ENCODE measurements around the gene BIRC3. TPM values are rescaled to one million over a fixed set of nuclear protein-coding genes. Genes with fewer than 3 reads are reported as not detected.

The BIRC3 gene
- total RNA-seq, 1 experiment from 2014 or later, result 2.5 TPM

GRCh38 chr11:102382384-102382783, 65.1 kb downstream of the BIRC3 start:
- ChIA-PET POLR2A (ENCODE audit: low non-redundant PET) (no interaction called here), CTCF (interaction anchor here (0.6 to 0.9 kb wide), 2 partner anchors 8 to 30 kb away, joined by 3 to 9 read pairs; no protein-coding TSS in a partner anchor)
- Histone ChIP-seq H3K9me3 (ENCODE audit: low read depth, low read length, poor library complexity, severe bottlenecking) (no peaks in the 10 kb centered on the region), H3K4me1 (ENCODE audit: insufficient read depth, low read length, poor library complexity, severe bottlenecking) (no peaks in the 10 kb centered on the region), H3K36me3 (ENCODE audit: insufficient read depth, low read length, poor library complexity, severe bottlenecking) (peaks cover 19% of the 10 kb centered on the region), H3K4me3 (ENCODE audit: low read depth, low read length, poor library complexity, severe bottlenecking) (no peak overlapping the region), H3K27me3 (replicated peaks; ENCODE audit: insufficient read depth, low read depth, low read length, poor library complexity) (no peaks in the 10 kb centered on the region), H3K27ac (ENCODE audit: low read depth, low read length, poor library complexity, severe bottlenecking) (no peak overlapping the region)
- TF ChIP-seq CTCF (conservative IDR thresholded peaks at IDR 0.05; ENCODE audit: low read depth, low read length), result no peak
- no peak for TF ChIP-seq EZH2 (IDR thresholded peaks at IDR 0.05; ENCODE audit: borderline replicate concordance, low read depth, low read length, poor library complexity, severe bottlenecking)
- BruUV-seq (replicated peaks), result no TSS peak
- intact Hi-C loops (cut with micrococcal nuclease; ENCODE audit: unreplicated experiment), result no loop called here
- no peak for DNase-seq (ENCODE audit: low spot score)

GRCh38 chr11:102383839-102384238, 66.6 kb downstream of the BIRC3 start:
- no peak overlapping the region for H3K4me3 ChIP-seq (ENCODE audit: low read depth, low read length, poor library complexity, severe bottlenecking)
- DNase-seq (ENCODE audit: low spot score), result no peak
- H3K4me1 ChIP-seq (ENCODE audit: insufficient read depth, low read length, poor library complexity, severe bottlenecking), result no peaks in the 10 kb centered on the region
- no peaks in the 10 kb centered on the region for H3K27me3 ChIP-seq (replicated peaks; ENCODE audit: insufficient read depth, low read depth, low read length, poor library complexity)
- peaks cover 8% of the 10 kb centered on the region for H3K36me3 ChIP-seq (ENCODE audit: insufficient read depth, low read length, poor library complexity, severe bottlenecking)
- ChIA-PET POLR2A (ENCODE audit: low non-redundant PET) (no interaction called here), CTCF (no interaction called here)
- no peak for TF ChIP-seq CTCF (conservative IDR thresholded peaks at IDR 0.05; ENCODE audit: low read depth, low read length)
- TF ChIP-seq EZH2 (IDR thresholded peaks at IDR 0.05; ENCODE audit: borderline replicate concordance, low read depth, low read length, poor library complexity, severe bottlenecking), result no peak
- no TSS peak for BruUV-seq (replicated peaks)
- no peak overlapping the region for H3K27ac ChIP-seq (ENCODE audit: low read depth, low read length, poor library complexity, severe bottlenecking)
- intact Hi-C loops (cut with micrococcal nuclease; ENCODE audit: unreplicated experiment), result no loop called here
- H3K9me3 ChIP-seq (ENCODE audit: low read depth, low read length, poor library complexity, severe bottlenecking), result no peaks in the 10 kb centered on the region

- H3K4me3 ChIP-seq (ENCODE audit: low read depth, low read length, poor library complexity, severe bottlenecking), result no peak overlapping the region
- no peaks in the 10 kb centered on the region for H3K27me3 ChIP-seq (replicated peaks; ENCODE audit: insufficient read depth, low read depth, low read length, poor library complexity)
- ChIA-PET CTCF (no interaction called here), POLR2A (ENCODE audit: low non-redundant PET) (no interaction called here)
- DNase-seq (ENCODE audit: low spot score), result no peak
- intact Hi-C loops (cut with micrococcal nuclease; ENCODE audit: unreplicated experiment), result no loop called here
- no TSS peak for BruUV-seq (replicated peaks)
- peaks cover 9% of the 10 kb centered on the region for H3K36me3 ChIP-seq (ENCODE audit: insufficient read depth, low read length, poor library complexity, severe bottlenecking)
- no peaks in the 10 kb centered on the region for H3K9me3 ChIP-seq (ENCODE audit: low read depth, low read length, poor library complexity, severe bottlenecking)
- H3K27ac ChIP-seq (ENCODE audit: low read depth, low read length, poor library complexity, severe bottlenecking), result no peak overlapping the region
- H3K4me1 ChIP-seq (ENCODE audit: insufficient read depth, low read length, poor library complexity, severe bottlenecking), result no peaks in the 10 kb centered on the region
- TF ChIP-seq EZH2 (IDR thresholded peaks at IDR 0.05; ENCODE audit: borderline replicate concordance, low read depth, low read length, poor library complexity, severe bottlenecking) (no peak), CTCF (conservative IDR thresholded peaks at IDR 0.05; ENCODE audit: low read depth, low read length) (no peak)
Observed at GRCh38 chr11:102384419-102385079, 67.3 kb downstream of the BIRC3 start.
